K562 (cell line): ENCODE results near the gene ZC3H15. TPM values are rescaled to one million over a fixed set of nuclear protein-coding genes. Genes with fewer than 3 reads are reported as not detected.

Experiments used
- ATAC-seq: fragments of 200-7000 bp; cut with Tn5 transposase; 3 replicates; pipeline ENCODE4 v1.9.1; 2020; ENCODE audit warnings: moderate library complexity
- BruUV-seq: library from RNA; stranded (reverse); fragments of 400-500 nt; replicated peaks from 2 replicates; lab custom pipeline; 2021; lab: Mats Ljungman, UMichigan
- CTCF ChIA-PET: fragments of 300-600 bp; formaldehyde crosslinking; extraction: SDS; loops from one replicate; lab custom pipeline; 2021; ENCODE audit warnings: low intra/inter-chr PET ratio; lab: Yijun Ruan, JAX
- POLR2A ChIA-PET: fragments of 300-600, 350-650 bp; sonication (Branson Sonifier 250); formaldehyde crosslinking; extraction: SDS; loops from one replicate; lab custom pipeline; 2021; ENCODE audit warnings: antibody characterized with exemption, inconsistent platforms; lab: Yijun Ruan, JAX
- DNase-seq, 4 experiments: peaks; one replicate each; pipeline versions ENCODE4 v3.0.0 to v3.0.0-alpha.2; 2011 to 2018; ENCODE audit warnings: low spot score in 3 of 4, mixed read lengths in 3 of 4; ENCODE audit errors: extremely low read depth in 1 of 4
- FAIRE-seq: peaks from 2 replicates; lab custom pipeline; 2011; peaks lifted over from hg19 to GRCh38; lab: Jason Lieb, UNC
- H2AFZ ChIP-seq: 2 replicates; pipeline ENCODE4 v1.6.0; 2011; ENCODE audit warnings: low read depth, low read length, control low read depth, inconsistent platforms
- H3K27ac ChIP-seq: fragments of 200-600 bp; 3 replicates; pipeline ENCODE4 v1.8.0; 2011; ENCODE audit warnings: low read depth, mild to moderate bottlenecking, control low read depth, inconsistent platforms, low read length, moderate library complexity, mixed read lengths; ENCODE audit errors: extremely low read depth
- H3K27me3 ChIP-seq, 2 experiments: fragments of 300-600 bp in 1 of 2; 2 replicates in 1 of 2; 3 replicates in 1 of 2; pipeline versions ENCODE4 v1.6.0 to v1.8.0; 2011; ENCODE audit warnings: inconsistent platforms in 2 of 2, low read length in 2 of 2, mild to moderate bottlenecking in 1 of 2, mixed read lengths in 1 of 2, moderate library complexity in 1 of 2; ENCODE audit not compliant: control insufficient read depth in 2 of 2, insufficient read depth in 2 of 2
- H3K36me3 ChIP-seq: fragments of 300-600 bp; 3 replicates; pipeline ENCODE4 v1.8.0; 2011; ENCODE audit warnings: mild to moderate bottlenecking, low read length, inconsistent platforms; ENCODE audit not compliant: control insufficient read depth, insufficient read depth
- H3K4me1 ChIP-seq, 2 experiments: fragments of 200-600 bp in 1 of 2; replicated peaks in 1 of 2; 2 replicates in 1 of 2; 3 replicates in 1 of 2; pipeline versions ENCODE4 v1.5.1 to v1.8.0; 2011; ENCODE audit warnings: inconsistent platforms in 2 of 2, low read length in 2 of 2, mild to moderate bottlenecking in 1 of 2, mixed read lengths in 1 of 2, moderate library complexity in 1 of 2; ENCODE audit not compliant: control insufficient read depth in 2 of 2, insufficient read depth in 2 of 2
- H3K4me2 ChIP-seq: 2 replicates; pipeline ENCODE4 v1.6.1; 2011; ENCODE audit warnings: low read length, control low read depth, inconsistent platforms, mixed read lengths; ENCODE audit not compliant: insufficient read depth
- H3K4me3 ChIP-seq: fragments of 200-600 bp; sonication (generic), shearing (Covaris generic); 2 replicates; pipeline ENCODE4 v1.5.1; 2016; ENCODE audit warnings: control low read depth, inconsistent platforms
- H3K79me2 ChIP-seq: fragments of 200-600 bp; 3 replicates; pipeline ENCODE4 v1.8.0; 2011; ENCODE audit warnings: low read length, inconsistent platforms; ENCODE audit not compliant: control insufficient read depth, insufficient read depth
- H3K9ac ChIP-seq, 2 experiments: 2 replicates each; pipeline versions ENCODE4 v1.6.0 to v1.6.1; 2011; ENCODE audit warnings: low read depth in 2 of 2, low read length in 2 of 2, control low read depth in 1 of 2, inconsistent platforms in 1 of 2, mild to moderate bottlenecking in 1 of 2, mixed read lengths in 1 of 2; ENCODE audit not compliant: insufficient read depth in 1 of 2
- H3K9me1 ChIP-seq: one replicate; pipeline ENCODE4 v1.6.0; 2011; ENCODE audit warnings: inconsistent platforms, mild to moderate bottlenecking, low read length, moderate library complexity; ENCODE audit not compliant: control insufficient read depth, insufficient read depth
- H3K9me3 ChIP-seq: replicated peaks from 2 replicates; pipeline ENCODE4 v1.5.1; 2011; ENCODE audit warnings: low read depth, low read length, inconsistent platforms; ENCODE audit not compliant: control insufficient read depth, insufficient read depth
- H4K20me1 ChIP-seq: replicated peaks from 2 replicates; pipeline ENCODE4 v1.6.1; 2011; ENCODE audit warnings: low read length, inconsistent platforms, mixed read lengths; ENCODE audit not compliant: control insufficient read depth, insufficient read depth
- BRD4 ChIP-seq: fragments of 200-600 bp; sonication (generic); IDR thresholded peaks from 2 replicates; pipeline ENCODE4 v1.6.1; 2017; ENCODE audit warnings: inconsistent platforms
- CEBPG ChIP-seq, 3 experiments: fragments of 200-800 bp in 1 of 3; sonication (Bioruptor generic) in 1 of 3; sonication (generic) in 1 of 3; formaldehyde crosslinking in 1 of 3; IDR thresholded peaks in 2 of 3; conservative IDR thresholded peaks in 1 of 3; 2 replicates each; pipeline versions ENCODE4 v1.6.1 to v1.8.0; 2016 to 2022; ENCODE audit warnings: missing compliant biosample characterization in 2 of 3, missing genetic modification characterization in 2 of 3, mild to moderate bottlenecking in 1 of 3, missing genetic modification reagents in 1 of 3
- COPS2 ChIP-seq: fragments of 450-650 bp; conservative IDR thresholded peaks from 2 replicates; pipeline ENCODE4 v1.6.1; 2016; ENCODE audit warnings: mild to moderate bottlenecking, moderate library complexity
- EP400 ChIP-seq: fragments of 450-650 bp; IDR thresholded peaks from 2 replicates; pipeline ENCODE4 v1.6.1; 2017; ENCODE audit warnings: antibody characterized with exemption, mild to moderate bottlenecking, moderate library complexity
- GATAD2A ChIP-seq: fragments of 450-650 bp; IDR thresholded peaks from 2 replicates; pipeline ENCODE4 v1.6.1; 2017
- GTF2A2 ChIP-seq: IDR thresholded peaks from 2 replicates; pipeline ENCODE4 v1.6.1; 2016; ENCODE audit warnings: mild to moderate bottlenecking, missing genetic modification characterization, missing compliant biosample characterization
- IRF1 ChIP-seq: sonication (generic); formaldehyde crosslinking; IDR thresholded peaks from 2 replicates; pipeline ENCODE4 v1.8.0; 2022; ENCODE audit warnings: missing genetic modification reagents, mild to moderate bottlenecking, borderline replicate concordance
- IRF9 ChIP-seq: fragments of 450-650 bp; IDR thresholded peaks from 2 replicates; pipeline ENCODE4 v1.6.1; 2016; ENCODE audit warnings: missing biosample characterization, missing genetic modification characterization
- JUN ChIP-seq, 2 experiments: sonication (generic) in 1 of 2; formaldehyde crosslinking in 1 of 2; IDR thresholded peaks; 2 replicates each; pipeline versions ENCODE4 v1.6.1 to v1.8.0; 2012 to 2022; ENCODE audit warnings: borderline replicate concordance in 2 of 2, mild to moderate bottlenecking in 2 of 2, improper control_type of control experiment in 1 of 2, low read depth in 1 of 2, low read length in 1 of 2, missing genetic modification reagents in 1 of 2
- MAFK ChIP-seq: IDR thresholded peaks from 2 replicates; pipeline ENCODE4 v1.6.1; 2011; ENCODE audit warnings: low read length, improper control_type of control experiment
- MAZ ChIP-seq, 2 experiments: fragments of 450-650 bp in 1 of 2; sonication (generic) in 1 of 2; formaldehyde crosslinking; IDR thresholded peaks in 1 of 2; conservative IDR thresholded peaks in 1 of 2; 2 replicates each; pipeline versions ENCODE4 v1.4.0 to v1.5.0; 2020; ENCODE audit warnings: mild to moderate bottlenecking in 1 of 2, missing genetic modification reagents in 1 of 2
- MCM5 ChIP-seq: fragments of 450-650 bp; IDR thresholded peaks from 2 replicates; pipeline ENCODE4 v1.6.1; 2016; ENCODE audit warnings: low read depth
- PHF20 ChIP-seq: fragments of 450-650 bp; IDR thresholded peaks from 2 replicates; pipeline ENCODE4 v1.6.1; 2018; ENCODE audit not compliant: partially characterized antibody
- POLR3G ChIP-seq: IDR thresholded peaks from 2 replicates; pipeline ENCODE4 v1.6.1; 2011; ENCODE audit not compliant: insufficient read length, insufficient replicate concordance; ENCODE audit errors: extremely low read depth
- RAD51 ChIP-seq: fragments of 450-650 bp; IDR thresholded peaks from 2 replicates; pipeline ENCODE4 v1.7.1; 2016; ENCODE audit warnings: low read depth, mild to moderate bottlenecking, borderline replicate concordance
- TAF15 ChIP-seq: fragments of 200-400 bp; formaldehyde crosslinking; IDR thresholded peaks from 2 replicates; pipeline ENCODE4 v1.6.1; 2017; ENCODE audit warnings: mild to moderate bottlenecking, low read depth, low read length, moderate library complexity
- THRA ChIP-seq: fragments of 450-650 bp; IDR thresholded peaks from 2 replicates; pipeline ENCODE4 v1.6.1; 2017; ENCODE audit warnings: mild to moderate bottlenecking, moderate library complexity
- ZBED1 ChIP-seq: IDR thresholded peaks from 2 replicates; pipeline ENCODE4 v1.6.1; 2014
- ZNF311 ChIP-seq: fragments of 250-450 bp; sonication (Bioruptor Pico); IDR thresholded peaks from 2 replicates; pipeline ENCODE4 v1.4.0; 2020; ENCODE audit warnings: mild to moderate bottlenecking, moderate library complexity
- WGBS: fragments of 100-300 bp; shearing (Covaris generic); methylation state at CpG from one replicate; pipeline ENCODE4 v1.1.6; 2016; ENCODE audit warnings: low coverage, mixed read lengths; ENCODE audit not compliant: insufficient coverage; ENCODE audit errors: missing lambda C conversion rate; 5-methylcytosine and 5-hydroxymethylcytosine counted together
- in situ Hi-C: fragments of 300-500 bp; cut with MboI; formaldehyde crosslinking; loops from 4 replicates; pipeline ENCODE4 v1.15.0; 2018; ENCODE audit warnings: inconsistent platforms, mixed read lengths
- intact Hi-C: fragments of 100-400 bp; cut with micrococcal nuclease; formaldehyde crosslinking; loops from 2 replicates; pipeline ENCODE4 v1.14.2; 2022
- polyA plus RNA-seq, 8 experiments: library from polyadenylated mRNA; depleted of rRNA in 4 of 8; stranded (reverse) in 5 of 8; unstranded in 3 of 8; fragments of >200 nt; fragmentation: Nextera tagmentation in 2 of 8; fragmentation: Illumina TruSeq in 1 of 8; extraction: Ambion mirVana in 2 of 8; extraction: Trizol in 1 of 8; gene quantifications; 2 replicates each; pipeline versions ENCODE4 v1.2.1 to v1.2.3, GENCODE V29; 2011 to 2014; ENCODE audit warnings: inconsistent platforms in 1 of 8, missing spikeins in 1 of 8
- total RNA-seq, 7 experiments: library from RNA; depleted of rRNA in 6 of 7; stranded (reverse); fragments of >200 nt in 6 of 7; fragmentation: Illumina TruSeq in 2 of 7; extraction: Trizol in 2 of 7; gene quantifications; 2 replicates each; pipeline versions ENCODE4 v1.2.1 to v1.2.3, GENCODE V29; 2011 to 2021; ENCODE audit warnings: low replicate concordance in 1 of 7

The ZC3H15 gene
- total and polyA plus RNA-seq, 9 of the 15 experiments (the other 6 are each of a cell fraction or from before 2014, with no cell fraction given), result 132 to 286 (median 189) TPM

GRCh38 chr2:186484062-186484735 lies 1.9 kb upstream of the ZC3H15 start:
- H3K9me1 ChIP-seq, result no peaks in the 10 kb centered on the region
- H3K4me1 ChIP-seq, result peaks cover 2 to 15% of the 10 kb centered on the region in 2 experiments; a peak in 3 of 5 replicates
- no peaks in the 10 kb centered on the region for H3K27me3 ChIP-seq
- WGBS, result 6% methylated on average over 6 of the region's 6 CpGs
- POLR2A ChIA-PET, result interaction anchor here (0.9 to 2.0 kb wide), 2 partner anchors 10 to 868 kb away, joined by 3 to 5 read pairs; no protein-coding TSS in a partner anchor
- no peak for FAIRE-seq
- peak in 1 of 4 experiments; percentile 4 for DNase-seq
- no peaks in the 10 kb centered on the region for H3K9me3 ChIP-seq
- intact Hi-C loops (loop anchor here (10.0 kb wide), 1 partner anchor 619 kb away; no protein-coding TSS in a partner anchor), in situ Hi-C loops (no loop called here)
- H3K79me2 ChIP-seq, result peaks cover 61% of the 10 kb centered on the region
- H4K20me1 ChIP-seq, result peaks cover 8% of the 10 kb centered on the region
- ATAC-seq, result no peak
- H3K4me2 ChIP-seq, result peak overlapping the region; percentile 75
- BruUV-seq, result no TSS peak
- H3K9ac ChIP-seq, result peak overlapping the region in 1 of 2 experiments; percentile 94; a peak in 2 of 4 replicates
- H3K27ac ChIP-seq, result peak overlapping the region; percentile 34
- peak overlapping the region; percentile 75 for H3K4me3 ChIP-seq
- CTCF ChIA-PET, result no interaction called here
- H2AFZ ChIP-seq, result peak overlapping the region; percentile 98
- H3K36me3 ChIP-seq, result peaks cover 17% of the 10 kb centered on the region; the same call in 2 of the 3 replicates
- TF ChIP-seq MAFK (no peak), MCM5 (no peak), GATAD2A (no peak), COPS2 (no peak), EP400 (0 out of 2 replicates have a peak, but pooled peaks have one; percentile 9), POLR3G (no peak), ZNF311 (CRISPR knock-in tag) (no peak), TAF15 (no peak), ZBED1 (no peak), IRF1 (CRISPR knock-in tag) (no peak), MAZ (CRISPR knock-in tag; conservative IDR thresholded peaks at IDR 0.05 in 1 of 2, IDR thresholded peaks at IDR 0.05 in 1 of 2) (0 out of 4 replicates have a peak, but pooled peaks of 1 of the 2 experiments have one; percentile 24), BRD4 (no peak), JUN (IDR thresholded peaks at IDR 0.05; ENCODE audit: borderline replicate concordance, low read depth, low read length) (no peak), JUN (CRISPR knock-in tag; IDR thresholded peaks at IDR 0.05; ENCODE audit: borderline replicate concordance) (no peak), CEBPG (CRISPR knock-in tag; IDR thresholded peaks at IDR 0.05) (no peak), CEBPG (tag; conservative IDR thresholded peaks at IDR 0.05 in 1 of 2, IDR thresholded peaks at IDR 0.05 in 1 of 2) (0 out of 4 replicates have a peak, but pooled peaks of 1 of the 2 experiments have one; percentile 24), THRA (no peak), RAD51 (no peak), IRF9 (no peak), GTF2A2 (tag) (no peak), PHF20 (no peak)
